ENCODE results near the gene KRT8. TPM values are rescaled to one million over a fixed set of nuclear protein-coding genes. Genes with fewer than 3 reads are reported as not detected.
A peak's percentile ranks its signal among the peaks of the same experiment; 100 is the strongest.

Gene KRT8
- total and polyA plus RNA-seq, 2 of the 13 experiments (the other 11 are each of a cell fraction or from before 2014, with no cell fraction given) = 498 to 718 TPM

- TF ChIP-seq ZNF235 (CRISPR knock-in tag; IDR thresholded peaks at IDR 0.05; ENCODE audit: borderline replicate concordance) (no peak), ZFY (CRISPR knock-in tag; IDR thresholded peaks at IDR 0.05) (peak; percentile 84), SP4 (CRISPR knock-in tag; IDR thresholded peaks at IDR 0.05) (no peak), KDM2A (CRISPR knock-in tag; IDR thresholded peaks at IDR 0.05; ENCODE audit: borderline replicate concordance, low read depth) (peak; percentile 96), ZNF12 (CRISPR knock-in tag; IDR thresholded peaks at IDR 0.05) (no peak), SAP130 (CRISPR knock-in tag; IDR thresholded peaks at IDR 0.05; ENCODE audit: low read depth) (no peak), ETV5 (CRISPR knock-in tag; IDR thresholded peaks at IDR 0.05; ENCODE audit: borderline replicate concordance) (no peak; the same call in 1 of the 2 replicates), ZNF282 (IDR thresholded peaks at IDR 0.05; ENCODE audit: partially characterized antibody) (no peak), ATRX (CRISPR knock-in tag; IDR thresholded peaks at IDR 0.05; ENCODE audit: borderline replicate concordance) (no peak), ZNF430 (CRISPR knock-in tag; IDR thresholded peaks at IDR 0.05) (0 out of 2 replicates have a peak, but pooled peaks have one; percentile 58), ZNF256 (CRISPR knock-in tag; conservative IDR thresholded peaks at IDR 0.05) (no peak), FOXO4 (CRISPR knock-in tag; conservative IDR thresholded peaks at IDR 0.05) (no peak), ZNF451 (CRISPR knock-in tag; IDR thresholded peaks at IDR 0.05) (no peak), ZNF234 (CRISPR knock-in tag; conservative IDR thresholded peaks at IDR 0.05) (no peak), ZNF263 (CRISPR knock-in tag; IDR thresholded peaks at IDR 0.05) (no peak), ZNF674 (CRISPR knock-in tag; IDR thresholded peaks at IDR 0.05; ENCODE audit: low read depth) (no peak), ZMYM4 (CRISPR knock-in tag; IDR thresholded peaks at IDR 0.05) (no peak), ZNF224 (CRISPR knock-in tag; IDR thresholded peaks at IDR 0.05) (no peak), ZNF576 (CRISPR knock-in tag; IDR thresholded peaks at IDR 0.05) (no peak)
- TF ChIP-seq, protein P1, sequence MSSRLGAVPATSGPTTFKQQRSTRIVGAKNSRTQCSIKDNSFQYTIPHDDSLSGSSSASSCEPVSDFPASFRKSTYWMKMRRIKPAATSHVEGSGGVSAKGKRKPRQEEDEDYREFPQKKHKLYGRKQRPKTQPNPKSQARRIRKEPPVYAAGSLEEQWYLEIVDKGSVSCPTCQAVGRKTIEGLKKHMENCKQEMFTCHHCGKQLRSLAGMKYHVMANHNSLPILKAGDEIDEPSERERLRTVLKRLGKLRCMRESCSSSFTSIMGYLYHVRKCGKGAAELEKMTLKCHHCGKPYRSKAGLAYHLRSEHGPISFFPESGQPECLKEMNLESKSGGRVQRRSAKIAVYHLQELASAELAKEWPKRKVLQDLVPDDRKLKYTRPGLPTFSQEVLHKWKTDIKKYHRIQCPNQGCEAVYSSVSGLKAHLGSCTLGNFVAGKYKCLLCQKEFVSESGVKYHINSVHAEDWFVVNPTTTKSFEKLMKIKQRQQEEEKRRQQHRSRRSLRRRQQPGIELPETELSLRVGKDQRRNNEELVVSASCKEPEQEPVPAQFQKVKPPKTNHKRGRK (CRISPR knock-in tag; IDR thresholded peaks at IDR 0.05) = no peak
- TF ChIP-seq, protein P2, sequence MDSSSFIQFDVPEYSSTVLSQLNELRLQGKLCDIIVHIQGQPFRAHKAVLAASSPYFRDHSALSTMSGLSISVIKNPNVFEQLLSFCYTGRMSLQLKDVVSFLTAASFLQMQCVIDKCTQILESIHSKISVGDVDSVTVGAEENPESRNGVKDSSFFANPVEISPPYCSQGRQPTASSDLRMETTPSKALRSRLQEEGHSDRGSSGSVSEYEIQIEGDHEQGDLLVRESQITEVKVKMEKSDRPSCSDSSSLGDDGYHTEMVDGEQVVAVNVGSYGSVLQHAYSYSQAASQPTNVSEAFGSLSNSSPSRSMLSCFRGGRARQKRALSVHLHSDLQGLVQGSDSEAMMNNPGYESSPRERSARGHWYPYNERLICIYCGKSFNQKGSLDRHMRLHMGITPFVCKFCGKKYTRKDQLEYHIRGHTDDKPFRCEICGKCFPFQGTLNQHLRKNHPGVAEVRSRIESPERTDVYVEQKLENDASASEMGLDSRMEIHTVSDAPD (CRISPR knock-in tag; IDR thresholded peaks at IDR 0.05) = no peak
- TF ChIP-seq, protein P3, sequence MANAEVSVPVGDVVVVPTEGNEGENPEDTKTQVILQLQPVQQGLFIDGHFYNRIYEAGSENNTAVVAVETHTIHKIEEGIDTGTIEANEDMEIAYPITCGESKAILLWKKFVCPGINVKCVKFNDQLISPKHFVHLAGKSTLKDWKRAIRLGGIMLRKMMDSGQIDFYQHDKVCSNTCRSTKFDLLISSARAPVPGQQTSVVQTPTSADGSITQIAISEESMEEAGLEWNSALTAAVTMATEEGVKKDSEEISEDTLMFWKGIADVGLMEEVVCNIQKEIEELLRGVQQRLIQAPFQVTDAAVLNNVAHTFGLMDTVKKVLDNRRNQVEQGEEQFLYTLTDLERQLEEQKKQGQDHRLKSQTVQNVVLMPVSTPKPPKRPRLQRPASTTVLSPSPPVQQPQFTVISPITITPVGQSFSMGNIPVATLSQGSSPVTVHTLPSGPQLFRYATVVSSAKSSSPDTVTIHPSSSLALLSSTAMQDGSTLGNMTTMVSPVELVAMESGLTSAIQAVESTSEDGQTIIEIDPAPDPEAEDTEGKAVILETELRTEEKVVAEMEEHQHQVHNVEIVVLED (CRISPR knock-in tag; IDR thresholded peaks at IDR 0.05; ENCODE audit: borderline replicate concordance) = no peak
These were observed 25.2 kb downstream of the KRT8 start (continued) for GRCh38 chr12:52879394-52880351.
